DMS153 treated with DMSO at 0.1 percent for 48 hours (cell line): Measurements from ENCODE around the gene SCART1.
"Not testable (repeated sequence)": the region's sequence is repeated elsewhere in the genome, so short reads cannot be mapped to it uniquely, and the experiment has no call there.

Source experiments
- DNase-seq: peaks from one replicate; lab custom pipeline; 2025; ENCODE audit not compliant: unreplicated experiment; lab: John Stamatoyannopoulos, UW

Gene SCART1

DNA sequence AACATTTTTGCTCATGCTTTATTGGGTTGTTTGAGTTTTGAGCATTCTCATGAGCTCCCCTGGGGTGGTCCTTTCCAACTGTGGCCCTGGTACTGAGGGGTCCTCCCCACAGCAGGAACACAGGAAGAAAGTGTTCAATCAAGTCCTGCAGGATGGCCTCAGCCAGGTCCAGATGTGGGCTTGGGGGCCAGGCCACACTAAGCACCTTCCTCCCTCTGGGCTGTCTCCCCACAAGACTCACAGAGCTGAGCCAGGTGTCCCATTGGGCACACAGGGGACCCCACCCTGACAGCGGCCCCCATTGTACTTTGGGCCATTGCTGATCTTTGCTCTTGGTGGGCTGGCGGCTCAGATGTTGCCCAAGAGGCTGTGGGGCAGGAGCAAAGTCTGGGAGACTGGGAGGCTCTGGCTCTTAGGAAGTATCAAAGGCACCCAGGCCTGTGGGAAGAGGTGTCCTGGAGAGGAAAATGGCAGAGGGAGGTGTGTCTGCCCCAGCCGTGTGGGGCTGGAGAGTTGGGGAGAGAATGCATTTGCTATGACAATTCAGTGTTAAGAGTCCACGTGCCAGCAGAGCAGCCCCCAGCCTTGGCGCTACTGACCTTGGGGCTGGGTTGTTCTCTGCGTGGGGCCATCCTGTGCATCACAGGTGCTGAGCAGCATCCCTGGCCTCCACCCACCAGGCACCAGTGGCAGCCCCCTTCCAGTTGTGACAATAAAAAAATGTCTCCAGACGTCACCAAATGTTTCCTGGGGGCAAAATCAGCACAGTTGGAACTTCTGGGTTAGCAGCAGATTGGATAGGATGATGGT lies 17.8 kb downstream of the SCART1 start:
- no peak for DNase-seq

DNA sequence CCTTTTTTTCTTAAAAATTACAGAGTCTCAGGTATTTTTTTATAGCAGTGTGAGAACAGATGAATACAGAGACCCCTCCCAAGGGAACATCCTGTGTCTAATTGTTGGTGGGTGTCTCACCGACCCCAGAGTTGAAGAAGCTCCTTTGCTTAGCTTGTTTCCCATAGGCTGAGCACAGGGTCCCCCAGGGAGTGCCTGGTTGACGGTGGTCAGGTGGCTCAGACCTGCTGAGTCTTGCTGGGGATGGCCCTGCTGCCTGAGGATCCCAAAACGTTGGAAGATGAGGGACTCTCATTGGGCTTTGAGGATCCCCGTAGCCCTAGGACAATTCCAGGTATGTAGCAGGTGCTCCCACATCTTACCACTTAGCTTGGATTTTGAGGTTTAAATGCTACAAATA lies 19.5 kb downstream of the SCART1 start:
- DNase-seq: no peak

DNA sequence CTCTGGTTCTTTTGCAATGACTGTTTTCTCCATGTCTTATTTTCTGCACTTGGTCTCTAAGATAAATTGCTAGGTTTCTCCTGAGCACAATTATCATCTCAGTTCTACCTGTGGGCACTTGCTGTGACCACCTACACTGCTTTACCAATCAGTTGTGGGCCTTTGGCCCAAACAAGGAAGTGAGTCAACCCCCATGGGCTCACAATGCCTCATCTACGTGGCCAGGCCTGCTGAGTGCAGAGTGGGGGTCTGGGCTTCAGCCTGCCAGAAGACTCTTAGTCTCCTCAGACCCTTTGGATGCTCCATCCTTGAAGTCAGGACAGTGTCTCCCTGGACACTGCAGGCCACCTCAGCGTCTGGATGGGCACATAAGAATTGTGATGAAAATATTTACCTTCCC lies 20.3 kb downstream of the SCART1 start:
- no peak for DNase-seq

DNA sequence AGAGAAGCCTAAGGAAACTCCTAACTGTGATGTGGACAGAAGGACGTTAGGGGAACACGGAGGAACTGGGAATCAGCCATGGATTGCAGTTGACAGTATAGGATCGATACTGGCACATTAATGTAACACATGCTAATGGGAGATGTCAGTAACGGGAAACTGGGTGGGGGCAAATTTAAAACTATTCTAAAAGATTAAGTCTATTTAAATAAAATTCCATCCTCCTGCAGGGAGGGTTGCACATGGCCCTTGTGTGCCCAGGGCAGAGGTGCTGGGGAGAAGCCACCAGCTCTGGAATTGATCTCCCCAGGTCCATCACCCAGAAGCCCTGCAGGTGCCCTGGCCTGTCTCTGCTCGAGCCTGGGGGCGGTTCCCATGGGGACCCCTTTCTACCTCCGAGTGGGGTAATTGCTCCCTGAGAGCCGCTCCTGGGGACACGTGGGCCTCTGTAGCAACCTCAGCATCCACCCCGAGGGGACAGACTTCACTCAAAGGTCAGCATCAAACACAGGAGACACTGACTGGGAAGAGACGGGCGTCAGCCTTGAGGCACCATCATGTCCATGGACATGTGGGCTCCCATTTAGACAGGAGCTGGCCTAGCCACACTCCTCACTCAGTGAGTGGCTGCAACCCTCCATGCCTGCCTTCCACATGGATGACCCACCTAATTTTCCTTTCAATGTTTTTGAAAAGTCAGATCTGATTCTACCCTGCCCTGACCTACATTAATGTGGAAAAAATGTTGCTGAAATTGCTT lies 21.1 kb downstream of the SCART1 start:
- no peak for DNase-seq

DNA sequence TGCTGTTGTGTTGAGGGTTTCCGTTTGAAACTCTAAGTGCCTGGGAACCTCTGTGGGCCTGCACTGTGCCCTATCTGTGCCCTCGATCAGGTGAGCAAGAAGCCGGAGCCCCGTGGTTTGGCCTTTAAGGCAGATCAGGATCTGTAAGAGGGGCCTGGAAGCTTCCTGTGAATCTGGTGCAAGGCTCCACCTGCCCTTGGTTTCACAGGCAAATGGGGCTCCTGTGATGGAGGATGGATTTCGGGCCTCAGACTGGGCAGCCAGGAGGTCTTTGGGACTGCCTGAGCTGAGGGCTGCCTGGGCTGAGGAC lies 21.6 kb downstream of the SCART1 start:
- no peak for DNase-seq

DNA sequence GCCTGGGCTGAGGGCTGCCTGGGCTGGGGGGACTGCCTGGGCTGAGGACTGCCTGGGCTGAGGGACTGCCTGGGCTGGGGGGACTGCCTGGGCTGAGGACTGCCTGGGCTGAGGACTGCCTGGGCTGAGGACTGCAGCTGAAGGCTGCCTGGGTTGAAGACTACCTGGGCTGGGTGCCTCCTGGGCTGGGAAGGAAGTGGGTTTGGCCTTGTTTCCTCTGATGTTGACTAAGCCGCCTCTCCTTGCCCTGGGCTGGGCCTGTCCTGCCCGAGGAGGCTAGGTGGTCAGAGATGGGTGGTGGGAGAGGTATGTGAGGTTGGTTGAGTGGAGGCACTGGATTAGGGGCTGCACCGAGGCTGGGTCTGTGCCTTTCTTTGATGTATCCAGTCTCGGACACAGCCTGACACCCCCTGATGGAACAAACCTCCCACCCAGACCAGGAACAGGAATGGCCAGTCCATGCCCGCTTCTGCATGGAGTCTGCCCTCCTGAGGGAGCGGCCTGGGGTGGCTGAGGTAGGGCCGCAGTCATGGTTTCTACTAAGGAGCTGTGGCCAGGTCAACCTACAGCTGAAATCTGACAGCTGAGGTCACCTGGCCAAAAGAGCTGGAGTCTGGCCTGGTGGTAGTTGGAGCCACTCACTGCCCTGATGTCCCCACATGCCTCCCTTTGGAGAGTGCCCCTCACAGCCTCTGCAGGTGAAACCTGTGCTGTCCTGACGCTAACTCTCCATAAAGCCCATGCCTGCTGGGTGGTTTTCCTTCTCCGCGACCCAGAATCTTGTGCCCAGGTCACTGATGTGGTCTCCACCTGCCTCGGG lies 22.3 kb downstream of the SCART1 start:
- no peak for DNase-seq

DNA sequence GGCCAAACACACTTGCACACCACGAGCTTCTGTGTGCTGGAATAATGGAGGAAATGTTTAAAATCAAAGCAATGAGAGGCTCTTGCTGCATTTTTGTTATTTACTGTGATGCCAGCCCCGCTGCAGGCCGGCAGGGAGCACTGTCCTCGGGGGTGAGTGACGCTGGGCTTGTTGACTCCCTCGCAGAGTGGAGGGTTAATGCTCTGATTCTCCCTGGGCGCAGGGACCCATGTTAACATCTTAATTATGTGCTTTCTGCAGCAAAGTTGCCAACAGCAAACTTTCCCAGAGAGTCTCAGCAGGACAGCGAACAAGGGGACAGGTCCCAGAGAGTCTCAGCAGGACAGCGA lies 22.9 kb downstream of the SCART1 start:
- no peak for DNase-seq

DNA sequence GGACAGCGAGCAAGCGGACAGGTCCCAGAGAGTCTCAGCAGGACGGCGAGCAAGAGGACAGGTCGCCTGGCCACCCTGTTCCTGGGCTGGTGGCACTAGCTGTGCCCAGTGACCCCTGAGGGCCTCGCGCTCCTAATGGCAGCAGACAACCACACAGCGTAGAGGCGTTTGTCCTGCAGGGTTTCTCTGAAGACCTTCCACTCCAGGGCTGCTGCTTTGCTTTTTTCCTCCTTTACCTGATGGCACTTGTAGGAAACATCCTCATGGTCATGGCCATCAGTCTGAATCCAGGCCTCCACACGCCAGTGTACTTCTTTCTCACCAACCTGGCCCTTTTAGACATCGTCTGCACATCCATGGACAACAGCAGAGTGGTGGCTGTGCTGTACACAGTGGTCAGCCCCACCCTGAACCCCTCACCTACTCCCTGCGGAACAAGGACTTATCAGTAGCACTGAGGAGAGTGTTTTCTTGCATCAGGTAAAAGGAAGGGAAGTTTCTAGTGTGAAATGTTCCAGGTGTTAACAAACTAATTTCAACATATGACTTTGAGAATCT lies 27.4 kb downstream of the SCART1 start:
- no peak for DNase-seq

DNA sequence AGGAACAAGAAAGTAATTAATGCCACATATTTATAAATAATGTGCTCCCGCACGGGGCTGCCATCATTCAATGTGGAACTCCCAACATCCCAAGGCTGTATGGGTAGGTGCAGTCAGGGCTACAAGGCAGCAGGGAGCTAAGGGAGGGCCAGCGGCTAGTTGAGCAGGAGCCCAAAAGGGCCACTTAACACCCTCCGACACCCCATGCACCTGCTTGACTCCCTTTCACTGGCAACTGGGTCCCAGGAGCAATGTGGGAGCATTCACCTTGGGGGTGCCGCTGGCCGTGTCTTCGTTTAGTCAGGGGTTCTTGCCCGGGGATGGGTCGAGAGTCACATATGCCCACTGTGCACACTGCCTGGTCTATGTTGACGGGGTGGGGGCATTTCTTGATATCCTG lies 27.9 kb downstream of the SCART1 start:
- DNase-seq: no peak

DNA sequence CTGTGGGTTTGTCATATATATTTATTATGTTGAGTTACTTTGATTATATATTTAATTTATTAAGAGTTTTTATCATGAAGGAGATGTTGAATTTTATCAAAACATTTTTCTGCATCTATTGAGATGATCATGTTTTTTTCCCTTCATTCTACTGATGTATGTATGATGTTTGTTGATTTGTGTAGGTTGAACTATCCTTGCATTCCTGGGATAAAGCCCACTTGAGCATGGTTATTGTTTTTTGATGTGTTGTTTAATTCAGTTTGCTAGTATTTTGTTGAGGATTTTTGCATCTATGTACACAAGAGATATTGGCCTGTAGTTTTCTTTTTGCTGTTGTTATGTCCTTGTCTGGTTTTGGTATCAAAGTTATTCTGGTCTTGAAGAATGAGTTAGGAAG lies 31.1 kb downstream of the SCART1 start:
- DNase-seq: no peak

DNA sequence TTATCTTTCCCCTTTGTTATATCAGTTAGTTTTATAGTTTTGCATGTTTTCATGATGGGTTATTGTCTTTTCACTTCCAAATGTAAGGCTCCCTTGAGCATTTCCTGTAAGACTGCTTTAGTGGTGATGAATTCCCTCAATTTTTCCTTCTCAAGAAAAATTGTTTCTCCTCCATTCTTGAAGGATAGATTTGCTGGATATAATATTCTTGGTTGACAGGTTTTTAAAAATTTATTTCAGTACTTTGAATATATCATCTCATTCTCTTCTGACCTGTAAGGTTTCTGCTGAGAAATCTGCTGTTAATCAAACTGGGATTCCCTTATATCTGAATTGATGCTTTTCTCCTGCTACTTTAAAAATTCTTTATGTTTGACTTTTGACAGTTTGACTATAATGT lies 33.3 kb downstream of the SCART1 start:
- no peak for DNase-seq

DNA sequence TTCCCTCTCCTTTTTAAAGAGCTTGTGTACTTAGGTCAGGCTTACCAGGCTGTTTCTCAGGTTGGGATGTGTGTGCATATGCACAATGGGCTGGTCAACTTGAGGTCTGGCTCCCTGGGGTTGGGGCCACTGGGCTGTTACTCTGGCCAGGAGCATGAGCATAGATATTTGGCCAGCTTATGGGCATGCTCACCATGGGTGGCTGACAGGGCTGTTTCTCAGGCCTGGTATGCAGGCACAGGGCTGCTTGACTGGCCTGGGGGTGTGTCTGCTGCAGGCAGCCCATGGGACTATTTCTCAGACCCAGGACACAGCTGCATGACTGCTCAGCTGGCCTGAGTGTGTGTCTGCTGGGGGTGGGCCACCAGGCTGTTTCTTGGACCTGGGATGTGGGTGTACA lies 34.6 kb downstream of the SCART1 start:
- DNase-seq: no peak

DNA sequence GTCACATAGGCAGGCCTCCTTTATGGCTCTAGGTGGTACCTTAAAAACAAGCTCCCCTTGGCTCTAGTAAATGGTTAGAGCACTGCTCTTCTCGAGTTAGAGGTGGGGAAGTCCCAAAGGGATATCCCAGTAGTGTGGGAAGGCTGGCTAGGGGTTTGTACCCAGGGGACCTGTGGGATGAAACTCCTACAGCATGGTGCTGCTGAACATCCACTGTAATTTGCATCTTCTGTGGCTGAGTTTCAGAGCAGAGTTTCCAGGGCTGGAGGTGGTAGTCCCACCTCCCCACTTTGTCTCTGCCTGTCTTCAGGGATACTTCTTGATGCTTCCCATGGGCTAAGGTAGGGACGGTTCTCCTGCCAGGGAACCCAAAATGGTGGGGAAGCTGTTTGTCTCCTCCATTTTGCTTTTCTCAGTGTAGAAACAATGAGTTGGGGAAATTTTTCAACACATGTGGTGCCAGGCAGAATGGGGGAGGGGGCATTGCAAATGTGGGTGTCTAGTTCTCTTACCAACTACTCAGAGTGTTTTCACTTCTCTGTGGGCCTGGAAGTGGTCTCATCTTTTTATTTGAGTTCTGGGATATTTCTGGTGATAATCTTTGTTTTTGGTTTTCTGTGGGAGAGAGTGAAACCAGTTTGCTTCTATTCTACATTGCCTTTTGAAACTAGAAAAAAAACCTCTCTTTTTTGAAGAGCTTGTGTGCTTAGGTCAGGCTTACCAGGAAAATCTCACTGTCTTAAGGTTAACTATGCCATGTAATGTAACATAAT lies 36.3 kb downstream of the SCART1 start:
- no peak for DNase-seq

DNA sequence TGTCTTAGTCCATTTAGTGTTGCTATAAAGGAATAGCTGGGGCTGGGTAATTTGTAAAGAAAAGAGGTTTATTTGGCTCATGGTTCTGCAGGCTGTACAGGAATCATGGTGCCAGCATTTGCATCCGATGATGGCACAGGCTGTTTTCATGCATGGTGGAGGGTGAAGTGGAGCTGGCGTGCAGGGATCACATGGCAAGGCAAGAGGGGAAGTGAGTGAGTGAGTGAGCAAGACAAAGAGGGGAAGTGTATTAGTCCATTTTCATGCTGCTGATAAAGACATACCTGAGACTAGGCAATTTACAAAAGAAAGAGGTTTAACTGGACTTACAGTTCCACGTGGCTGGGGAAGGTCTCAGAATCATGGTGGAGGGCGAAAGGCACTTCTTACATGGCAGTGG lies 39.8 kb downstream of the SCART1 start:
- not testable (repeated sequence) for DNase-seq

DNA sequence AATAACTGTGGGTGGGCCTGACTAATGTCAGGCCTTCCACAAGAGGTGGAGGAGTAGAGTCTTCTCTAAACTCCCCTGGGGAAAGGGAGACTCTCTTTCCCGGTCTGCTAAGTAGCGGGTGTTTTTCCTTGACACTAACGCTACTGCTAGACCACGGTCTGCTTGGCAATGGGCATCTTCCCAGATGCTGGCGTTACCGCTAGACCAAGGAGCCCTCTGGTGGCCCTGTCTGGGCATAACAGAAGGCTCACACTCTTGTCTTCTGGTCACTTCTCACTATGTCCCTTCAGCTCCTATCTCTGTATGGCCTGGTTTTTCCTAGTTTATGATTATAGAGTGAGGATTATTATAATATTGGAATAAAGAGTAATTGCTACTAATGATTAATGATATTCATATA lies 43.6 kb downstream of the SCART1 start:
- DNase-seq: not testable (repeated sequence)

DNA sequence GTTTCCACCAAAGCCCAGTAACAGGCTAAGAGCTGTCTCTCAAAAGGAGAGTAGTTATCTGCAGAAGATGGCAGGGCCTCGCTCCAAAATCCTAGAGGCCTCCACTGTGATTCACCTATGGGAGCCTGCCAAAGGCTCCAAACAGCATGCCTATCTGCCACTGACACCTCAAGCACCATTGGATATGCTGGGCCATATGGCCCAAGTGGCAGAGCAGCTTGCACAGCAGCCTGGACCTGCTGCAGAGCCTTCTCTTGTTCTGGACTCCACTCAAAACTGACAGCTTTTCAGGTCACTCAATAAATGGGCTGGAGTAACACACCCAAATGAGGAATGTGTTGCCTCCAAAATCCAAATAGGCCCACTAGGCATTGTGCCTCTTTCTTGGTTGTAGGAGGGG lies 45.4 kb downstream of the SCART1 start:
- DNase-seq: not testable (repeated sequence)

DNA sequence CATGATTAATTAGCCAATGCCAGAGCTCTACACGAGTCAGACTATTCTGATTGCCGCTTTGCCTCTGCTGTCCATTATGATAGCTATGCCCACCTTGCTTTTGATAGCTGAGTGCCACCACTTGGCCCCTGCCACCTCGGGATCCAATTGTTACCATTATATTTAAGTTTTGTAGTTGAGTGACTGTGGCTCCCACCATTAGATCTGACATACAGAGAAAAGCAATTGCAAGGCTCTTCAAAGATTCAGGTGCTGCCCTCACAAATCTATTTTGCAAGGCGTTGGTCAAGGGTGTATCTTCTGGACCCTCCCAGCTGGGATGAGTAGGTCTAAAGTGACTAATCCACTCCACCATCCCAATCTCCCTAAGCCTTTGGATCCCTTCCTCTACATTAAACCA lies 47.2 kb downstream of the SCART1 start:
- not testable (repeated sequence) for DNase-seq

DNA sequence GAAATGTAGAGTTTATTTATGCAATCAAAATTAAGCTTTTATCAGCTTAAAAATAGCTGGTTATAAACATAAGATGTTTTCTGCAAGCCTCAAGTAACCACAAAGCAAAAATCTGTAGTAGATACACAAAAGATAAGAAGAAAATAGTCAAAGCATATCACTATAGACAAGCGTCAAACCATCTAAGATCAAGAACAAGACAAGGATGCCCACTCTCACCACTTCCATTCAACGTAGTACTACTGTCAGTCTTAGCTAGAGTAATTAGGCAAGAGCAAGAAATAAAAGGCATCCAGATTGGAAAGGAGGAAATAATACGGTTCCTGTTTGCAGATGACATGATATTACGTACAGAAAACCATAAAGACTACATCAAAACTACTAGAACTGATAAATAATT lies 56.0 kb downstream of the SCART1 start:
- no peak for DNase-seq

DNA sequence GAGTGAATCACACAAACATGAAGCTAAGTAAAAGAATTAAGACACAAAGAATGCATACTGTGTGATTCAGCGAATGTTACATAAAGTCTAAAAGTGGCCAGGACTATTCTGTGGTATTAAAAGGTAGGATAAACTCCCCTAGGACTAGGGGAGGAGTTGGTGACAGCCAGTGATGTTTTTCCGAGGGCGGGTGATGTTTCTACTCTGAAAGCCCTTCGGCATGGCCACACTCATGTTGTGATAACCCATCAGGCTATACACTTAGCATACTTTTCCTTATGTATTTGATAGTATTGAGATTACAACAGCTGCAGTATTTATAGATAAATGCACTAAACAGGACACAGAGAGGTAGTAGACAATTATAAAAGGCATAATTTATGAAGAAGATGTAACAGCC lies 57.7 kb downstream of the SCART1 start:
- DNase-seq: no peak

DNA sequence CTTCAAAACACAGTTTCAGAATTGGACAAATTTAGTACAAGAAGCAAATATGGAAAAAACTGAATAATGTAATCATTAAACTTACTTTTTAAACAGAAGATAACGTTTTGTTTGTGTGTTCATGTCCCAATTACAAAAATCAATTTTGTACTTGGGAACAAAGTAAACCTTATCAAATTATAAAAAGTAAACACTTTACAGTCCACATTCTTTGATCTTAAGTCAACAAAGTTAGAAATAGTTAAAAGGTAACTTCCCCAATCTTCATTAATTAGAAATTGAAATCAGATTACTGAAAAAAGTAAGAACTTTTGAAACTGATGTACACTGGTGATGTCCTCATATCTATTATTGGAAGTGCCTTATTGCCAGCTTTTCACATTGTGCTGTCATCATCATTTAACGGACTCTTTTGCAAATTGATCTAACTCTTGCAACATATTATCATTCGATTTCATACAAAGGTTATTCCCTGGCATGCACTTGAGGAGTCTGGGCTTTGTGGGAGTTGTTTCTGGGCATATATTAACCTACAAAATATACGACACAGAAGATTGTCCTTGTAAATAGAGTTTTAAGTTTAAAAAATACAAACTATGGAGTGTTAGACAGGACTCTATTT lies 58.3 kb downstream of the SCART1 start:
- no peak for DNase-seq
